Stimulated activated naive CD8-positive, alpha-beta T cell treated with anti-CD3 and anti-CD28 coated beads, Interleukin-15, Interleukin-2, amounts not matched to agents 100 ng/mL and 50 ng/mL, for 24 hours (primary cell): ENCODE data around the gene CDC42BPA.
"Not testable (repeated sequence)": the region's sequence is repeated elsewhere in the genome, so short reads cannot be mapped to it uniquely, and the experiment has no call there.

ENCODE experiments used
- H3K27ac Mint-ChIP-seq: one replicate; pipeline ENCODE4 v1.8.0; 2021; ENCODE audit warnings: mild to moderate bottlenecking, mixed read lengths
- H3K27me3 Mint-ChIP-seq: one replicate; pipeline ENCODE4 v1.8.0; 2021; ENCODE audit warnings: mixed read lengths
- H3K36me3 Mint-ChIP-seq: one replicate; pipeline ENCODE4 v1.8.0; 2021; ENCODE audit warnings: low read depth, mixed read lengths
- H3K4me1 Mint-ChIP-seq: one replicate; pipeline ENCODE4 v1.8.0; 2021; ENCODE audit warnings: low read depth, mixed read lengths
- H3K4me3 Mint-ChIP-seq: one replicate; pipeline ENCODE4 v1.8.0; 2021; ENCODE audit warnings: mild to moderate bottlenecking, mixed read lengths
- H3K9me3 Mint-ChIP-seq: one replicate; pipeline ENCODE4 v1.8.0; 2021; ENCODE audit warnings: mixed read lengths

The CDC42BPA gene

GRCh38 chr1:227300682-227301081, 17.6 kb downstream of the CDC42BPA start:
- H3K27me3 Mint-ChIP-seq = peaks cover 22% of the 10 kb centered on the region
- H3K4me1 Mint-ChIP-seq = no peaks in the 10 kb centered on the region
- no peak overlapping the region for H3K4me3 Mint-ChIP-seq
- no peaks in the 10 kb centered on the region for H3K36me3 Mint-ChIP-seq
- H3K9me3 Mint-ChIP-seq = no peaks in the 10 kb centered on the region
- no peak overlapping the region for H3K27ac Mint-ChIP-seq

- peaks cover 25% of the 10 kb centered on the region for H3K27me3 Mint-ChIP-seq
- H3K9me3 Mint-ChIP-seq = no peaks in the 10 kb centered on the region
- no peaks in the 10 kb centered on the region for H3K36me3 Mint-ChIP-seq
- no peaks in the 10 kb centered on the region for H3K4me1 Mint-ChIP-seq
- H3K4me3 Mint-ChIP-seq = no peak overlapping the region
- H3K27ac Mint-ChIP-seq = no peak overlapping the region
Observed at GRCh38 chr1:227299688-227300087, 18.6 kb downstream of the CDC42BPA start.

GRCh38 chr1:227299241-227299627, 19.1 kb downstream of the CDC42BPA start:
- H3K36me3 Mint-ChIP-seq = no peaks in the 10 kb centered on the region
- no peaks in the 10 kb centered on the region for H3K4me1 Mint-ChIP-seq
- no peak overlapping the region for H3K4me3 Mint-ChIP-seq
- no peak overlapping the region for H3K27ac Mint-ChIP-seq
- no peaks in the 10 kb centered on the region for H3K9me3 Mint-ChIP-seq
- peaks cover 21% of the 10 kb centered on the region for H3K27me3 Mint-ChIP-seq

GRCh38 chr1:227298512-227299240, 19.6 kb downstream of the CDC42BPA start:
- no peak overlapping the region for H3K4me3 Mint-ChIP-seq
- no peaks in the 10 kb centered on the region for H3K9me3 Mint-ChIP-seq
- H3K27ac Mint-ChIP-seq = no peak overlapping the region
- no peaks in the 10 kb centered on the region for H3K36me3 Mint-ChIP-seq
- peaks cover 21% of the 10 kb centered on the region for H3K27me3 Mint-ChIP-seq
- H3K4me1 Mint-ChIP-seq = no peaks in the 10 kb centered on the region

GRCh38 chr1:227297073-227297793, 21.1 kb downstream of the CDC42BPA start:
- H3K4me1 Mint-ChIP-seq = no peaks in the 10 kb centered on the region
- H3K36me3 Mint-ChIP-seq = no peaks in the 10 kb centered on the region
- H3K27ac Mint-ChIP-seq = no peak overlapping the region
- H3K9me3 Mint-ChIP-seq = no peaks in the 10 kb centered on the region
- no peak overlapping the region for H3K4me3 Mint-ChIP-seq
- peaks cover 22% of the 10 kb centered on the region for H3K27me3 Mint-ChIP-seq

- Mint-ChIP-seq H3K27ac (no peak overlapping the region), H3K36me3 (no peaks in the 10 kb centered on the region), H3K4me1 (no peaks in the 10 kb centered on the region), H3K27me3 (peaks cover 17% of the 10 kb centered on the region), H3K9me3 (no peaks in the 10 kb centered on the region), H3K4me3 (no peak overlapping the region)
Observed at GRCh38 chr1:227295609-227296008, 22.7 kb downstream of the CDC42BPA start.

GRCh38 chr1:227285745-227286144, 32.5 kb downstream of the CDC42BPA start:
- H3K4me1 Mint-ChIP-seq = no peaks in the 10 kb centered on the region
- no peaks in the 10 kb centered on the region for H3K36me3 Mint-ChIP-seq
- H3K27me3 Mint-ChIP-seq = peaks cover 18% of the 10 kb centered on the region
- peaks cover 14% of the 10 kb centered on the region for H3K9me3 Mint-ChIP-seq
- H3K27ac Mint-ChIP-seq = no peak overlapping the region
- H3K4me3 Mint-ChIP-seq = no peak overlapping the region

GRCh38 chr1:227281371-227281770, 36.9 kb downstream of the CDC42BPA start:
- Mint-ChIP-seq H3K27me3 (peaks cover 4% of the 10 kb centered on the region), H3K4me1 (no peaks in the 10 kb centered on the region), H3K36me3 (no peaks in the 10 kb centered on the region), H3K4me3 (no peak overlapping the region), H3K27ac (no peak overlapping the region), H3K9me3 (peaks cover 10% of the 10 kb centered on the region)

GRCh38 chr1:227280836-227281235, 37.5 kb downstream of the CDC42BPA start:
- H3K27ac Mint-ChIP-seq = no peak overlapping the region
- H3K4me1 Mint-ChIP-seq = no peaks in the 10 kb centered on the region
- no peak overlapping the region for H3K4me3 Mint-ChIP-seq

GRCh38 chr1:227276156-227276693, 42.1 kb downstream of the CDC42BPA start:
- H3K9me3 Mint-ChIP-seq, H3K27me3 Mint-ChIP-seq, H3K36me3 Mint-ChIP-seq, H3K4me3 Mint-ChIP-seq, H3K4me1 Mint-ChIP-seq, H3K27ac Mint-ChIP-seq: not testable (repeated sequence)

More at GRCh38 chr1:227280836-227281235, 37.5 kb downstream of the CDC42BPA start:
- H3K27me3 Mint-ChIP-seq = peaks cover 3% of the 10 kb centered on the region
- H3K36me3 Mint-ChIP-seq = no peaks in the 10 kb centered on the region
- H3K9me3 Mint-ChIP-seq = peaks cover 5% of the 10 kb centered on the region

- no peaks in the 10 kb centered on the region for H3K4me1 Mint-ChIP-seq
Observed at GRCh38 chr1:227273557-227273956, 44.7 kb downstream of the CDC42BPA start.

GRCh38 chr1:227272428-227272827, 45.9 kb downstream of the CDC42BPA start:
- Mint-ChIP-seq H3K27ac (no peak overlapping the region), H3K9me3 (peaks cover 5% of the 10 kb centered on the region), H3K4me1 (no peaks in the 10 kb centered on the region), H3K4me3 (no peak overlapping the region), H3K36me3 (no peaks in the 10 kb centered on the region), H3K27me3 (peaks cover 9% of the 10 kb centered on the region)

More at GRCh38 chr1:227273557-227273956, 44.7 kb downstream of the CDC42BPA start:
- Mint-ChIP-seq H3K36me3 (no peaks in the 10 kb centered on the region), H3K9me3 (peaks cover 5% of the 10 kb centered on the region), H3K4me3 (no peak overlapping the region), H3K27ac (no peak overlapping the region), H3K27me3 (peaks cover 9% of the 10 kb centered on the region)

GRCh38 chr1:227270554-227270953, 47.7 kb downstream of the CDC42BPA start:
- no peaks in the 10 kb centered on the region for H3K4me1 Mint-ChIP-seq
- H3K36me3 Mint-ChIP-seq = no peaks in the 10 kb centered on the region
- no peak overlapping the region for H3K4me3 Mint-ChIP-seq
- H3K27me3 Mint-ChIP-seq = peaks cover 15% of the 10 kb centered on the region
- H3K9me3 Mint-ChIP-seq = peaks cover 5% of the 10 kb centered on the region
- H3K27ac Mint-ChIP-seq = no peak overlapping the region

GRCh38 chr1:227268943-227269342, 49.3 kb downstream of the CDC42BPA start:
- no peaks in the 10 kb centered on the region for H3K36me3 Mint-ChIP-seq
- H3K27ac Mint-ChIP-seq = no peak overlapping the region
- no peaks in the 10 kb centered on the region for H3K9me3 Mint-ChIP-seq
- H3K27me3 Mint-ChIP-seq = peaks cover 15% of the 10 kb centered on the region
- H3K4me3 Mint-ChIP-seq = no peak overlapping the region
- H3K4me1 Mint-ChIP-seq = no peaks in the 10 kb centered on the region

- Mint-ChIP-seq H3K27me3 (peaks cover 20% of the 10 kb centered on the region), H3K36me3 (no peaks in the 10 kb centered on the region), H3K27ac (no peak overlapping the region), H3K9me3 (no peaks in the 10 kb centered on the region), H3K4me3 (no peak overlapping the region), H3K4me1 (no peaks in the 10 kb centered on the region)
Observed at GRCh38 chr1:227265891-227266290, 52.4 kb downstream of the CDC42BPA start.
